ENCODE measurements around the gene MGMT. TPM values are rescaled to one million over a fixed set of nuclear protein-coding genes. Genes with fewer than 3 reads are reported as not detected.
A peak's percentile ranks its signal among the peaks of the same experiment; 100 is the strongest.

Gene MGMT
- total and polyA plus RNA-seq, 7 donors = 4.2 to 13.3 (median 7.5) TPM

DNA sequence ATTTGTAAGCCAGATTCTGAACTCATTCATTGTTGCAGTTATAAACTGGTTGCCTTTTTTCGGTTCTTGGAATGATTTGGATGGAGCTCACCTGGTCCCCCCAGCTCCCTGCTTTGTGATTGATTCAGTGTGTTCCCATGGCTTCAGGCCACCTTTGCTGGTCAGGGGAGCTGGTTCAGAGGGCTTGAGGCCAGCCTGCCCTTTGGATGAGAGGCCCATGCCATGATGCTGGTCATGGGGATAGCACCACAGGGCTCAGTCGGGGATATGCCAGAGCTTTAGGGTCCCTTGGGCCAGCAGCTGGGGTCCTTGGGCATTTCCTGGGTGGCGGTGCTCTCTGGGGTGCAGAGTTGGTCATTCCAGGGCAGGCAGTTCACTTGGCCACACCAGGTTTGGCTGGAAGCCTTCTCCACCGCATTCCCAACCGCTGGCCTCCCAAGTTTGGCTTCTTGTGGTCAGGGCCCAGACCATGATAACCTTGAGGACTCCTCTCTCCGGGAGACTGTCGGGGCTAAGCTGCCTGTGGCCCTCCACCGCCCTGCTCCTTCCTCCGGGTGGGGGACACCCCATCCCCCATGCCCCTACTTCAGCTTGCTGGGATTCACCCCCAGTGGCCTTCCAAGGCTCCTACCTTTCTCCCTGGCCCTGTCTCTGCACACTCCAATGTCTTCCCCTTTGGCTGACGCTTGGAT lies 65.1 kb downstream of the MGMT start:
- DNase-seq = peak in 1 of 2 donors; percentile 29

DNA sequence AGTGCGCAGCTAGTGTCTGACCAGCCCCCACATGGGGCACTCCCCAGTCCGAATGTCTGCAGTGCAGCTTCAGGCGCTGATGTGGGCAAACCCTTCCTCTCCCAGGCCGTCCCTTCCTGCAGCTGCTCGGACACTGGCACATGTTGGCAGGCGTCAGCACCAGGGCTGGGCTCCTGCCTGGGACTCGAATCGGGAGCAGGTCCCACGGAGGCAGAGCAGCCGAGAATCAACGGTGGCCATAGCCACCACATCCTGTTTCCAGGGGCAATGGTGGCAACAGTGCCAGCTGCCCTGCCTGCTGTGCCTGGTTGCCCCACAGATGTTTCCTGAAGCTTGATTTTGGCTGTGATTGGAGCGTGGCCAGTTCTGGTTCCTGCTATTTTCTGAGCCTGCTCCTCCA lies 65.8 kb downstream of the MGMT start:
- intact Hi-C loops (cut with DNase I) = no loop called here
- Histone ChIP-seq H3K9me3 (no peaks in the 10 kb centered on the region), H3K4me1 (peaks cover 13% of the 10 kb centered on the region), H3K4me3 (no peak overlapping the region), H3K27ac (no peak overlapping the region), H3K36me3 (ENCODE audit: insufficient read depth in 1 of 2, low read depth in 1 of 2) (peaks cover 0 to 11% of the 10 kb centered on the region in 2 donors), H3K27me3 (ENCODE audit: insufficient read depth in 3 of 3, low read length in 2 of 3) (no peaks in the 10 kb centered on the region)
- peak in 1 of 2 donors; percentile 60 for DNase-seq
- TF ChIP-seq, protein P1, sequence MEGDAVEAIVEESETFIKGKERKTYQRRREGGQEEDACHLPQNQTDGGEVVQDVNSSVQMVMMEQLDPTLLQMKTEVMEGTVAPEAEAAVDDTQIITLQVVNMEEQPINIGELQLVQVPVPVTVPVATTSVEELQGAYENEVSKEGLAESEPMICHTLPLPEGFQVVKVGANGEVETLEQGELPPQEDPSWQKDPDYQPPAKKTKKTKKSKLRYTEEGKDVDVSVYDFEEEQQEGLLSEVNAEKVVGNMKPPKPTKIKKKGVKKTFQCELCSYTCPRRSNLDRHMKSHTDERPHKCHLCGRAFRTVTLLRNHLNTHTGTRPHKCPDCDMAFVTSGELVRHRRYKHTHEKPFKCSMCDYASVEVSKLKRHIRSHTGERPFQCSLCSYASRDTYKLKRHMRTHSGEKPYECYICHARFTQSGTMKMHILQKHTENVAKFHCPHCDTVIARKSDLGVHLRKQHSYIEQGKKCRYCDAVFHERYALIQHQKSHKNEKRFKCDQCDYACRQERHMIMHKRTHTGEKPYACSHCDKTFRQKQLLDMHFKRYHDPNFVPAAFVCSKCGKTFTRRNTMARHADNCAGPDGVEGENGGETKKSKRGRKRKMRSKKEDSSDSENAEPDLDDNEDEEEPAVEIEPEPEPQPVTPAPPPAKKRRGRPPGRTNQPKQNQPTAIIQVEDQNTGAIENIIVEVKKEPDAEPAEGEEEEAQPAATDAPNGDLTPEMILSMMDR (IDR thresholded peaks at IDR 0.05) = no peak
- peak; percentile 48 to 70 (median 56) for ATAC-seq
- WGBS, 3 donors = 22 to 25% (median 25%) methylated on average over 11 to 12 of the region's 12 CpGs

More for the DNA sequence above, 65.1 kb downstream of the MGMT start:
- intact Hi-C loops (cut with DNase I) = no loop called here
- peak in 2 of 4 donors; percentile 8 to 25 for ATAC-seq
- no peak overlapping the region for H3K4me3 ChIP-seq
- TF ChIP-seq, protein P1 (IDR thresholded peaks at IDR 0.05) = no peak
- no peaks in the 10 kb centered on the region for H3K27me3 ChIP-seq (ENCODE audit: insufficient read depth in 3 of 3, low read length in 2 of 3)
- no peak overlapping the region for H3K27ac ChIP-seq
- peaks cover 0 to 11% of the 10 kb centered on the region in 2 donors for H3K36me3 ChIP-seq (ENCODE audit: insufficient read depth in 1 of 2, low read depth in 1 of 2)
- H3K9me3 ChIP-seq = no peaks in the 10 kb centered on the region
- peaks cover 13% of the 10 kb centered on the region for H3K4me1 ChIP-seq
- 43 to 65% (median 58%) methylated on average over 10 of the region's 10 CpGs for WGBS, 3 donors

DNA sequence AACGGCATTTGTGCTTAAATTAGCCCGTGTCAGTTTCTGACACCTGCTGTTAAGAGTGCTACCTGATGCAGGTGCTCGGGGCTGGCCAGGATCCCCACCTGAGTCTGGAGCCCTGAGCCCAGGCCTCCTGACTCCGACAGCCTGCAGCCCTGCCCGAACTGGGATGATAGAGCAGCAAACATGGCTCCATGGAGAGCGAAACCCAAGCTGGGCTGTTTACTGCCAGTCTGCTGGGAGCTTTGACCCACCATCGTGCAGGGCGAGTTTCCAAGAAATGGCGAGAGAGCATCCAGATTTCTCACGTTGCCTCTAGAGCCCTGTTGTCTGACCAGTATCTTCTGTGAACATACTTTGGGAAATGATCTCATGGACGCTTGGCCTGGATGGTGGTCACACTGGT lies 66.2 kb downstream of the MGMT start:
- intact Hi-C loops (cut with DNase I) = no loop called here
- TF ChIP-seq, protein P1 (IDR thresholded peaks at IDR 0.05) = no peak
- Histone ChIP-seq H3K9me3 (no peaks in the 10 kb centered on the region), H3K36me3 (ENCODE audit: insufficient read depth in 1 of 2, low read depth in 1 of 2) (peaks cover 0 to 11% of the 10 kb centered on the region in 2 donors), H3K4me3 (no peak overlapping the region), H3K4me1 (peaks cover 13% of the 10 kb centered on the region), H3K27me3 (ENCODE audit: insufficient read depth in 3 of 3, low read length in 2 of 3) (no peaks in the 10 kb centered on the region), H3K27ac (no peak overlapping the region)
- DNase-seq (peak in 1 of 2 donors; percentile 23), ATAC-seq (peak in 1 of 4 donors; percentile 10)
- WGBS, 3 donors = 56 to 64% (median 58%) methylated on average over 11 of the region's 11 CpGs

DNA sequence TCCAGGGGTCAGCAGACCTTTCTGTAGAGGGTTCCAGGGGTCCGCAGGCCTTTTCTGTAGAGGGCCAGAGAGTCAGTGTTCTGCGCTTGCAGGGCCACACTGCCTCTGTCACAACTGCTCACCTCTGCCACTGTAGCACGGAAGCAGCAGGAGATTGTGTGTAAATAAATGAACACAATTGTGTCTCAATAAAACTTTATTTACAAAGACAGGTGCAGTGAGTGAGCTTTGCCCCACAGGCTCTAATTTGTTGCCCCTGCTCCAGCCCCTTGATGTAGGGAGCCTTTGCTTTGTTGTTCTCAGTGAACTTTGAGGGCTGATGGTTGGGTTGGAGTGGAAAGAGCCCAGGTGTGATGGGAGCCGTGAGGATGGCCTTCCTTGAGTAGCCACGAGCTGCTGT lies 67.8 kb downstream of the MGMT start:
- intact Hi-C loops (cut with DNase I) = no loop called here
- Histone ChIP-seq H3K27me3 (ENCODE audit: insufficient read depth in 3 of 3, low read length in 2 of 3) (no peaks in the 10 kb centered on the region), H3K36me3 (ENCODE audit: insufficient read depth in 1 of 2, low read depth in 1 of 2) (peaks cover 0 to 11% of the 10 kb centered on the region in 2 donors), H3K4me1 (peaks cover 13% of the 10 kb centered on the region), H3K27ac (no peak overlapping the region), H3K9me3 (no peaks in the 10 kb centered on the region), H3K4me3 (no peak overlapping the region)
- WGBS, 3 donors = 87 to 98% (median 97%) methylated on average over 5 of the region's 5 CpGs
- ATAC-seq = no peak
- DNase-seq = peak in 1 of 2 donors; percentile 15
- TF ChIP-seq, protein P1 (IDR thresholded peaks at IDR 0.05) = no peak
